HG03378 (cell line): ENCODE data around the gene TCN2.
"Not testable (repeated sequence)": the region's sequence is repeated elsewhere in the genome, so short reads cannot be mapped to it uniquely, and the experiment has no call there.

Experiments
- ATAC-seq: cut with Tn5 transposase; IDR thresholded peaks from one replicate; pipeline ENCODE4 v1.9.1; 2021; ENCODE audit warnings: mild to moderate bottlenecking, moderate library complexity; ENCODE audit not compliant: unreplicated experiment

The TCN2 gene

DNA sequence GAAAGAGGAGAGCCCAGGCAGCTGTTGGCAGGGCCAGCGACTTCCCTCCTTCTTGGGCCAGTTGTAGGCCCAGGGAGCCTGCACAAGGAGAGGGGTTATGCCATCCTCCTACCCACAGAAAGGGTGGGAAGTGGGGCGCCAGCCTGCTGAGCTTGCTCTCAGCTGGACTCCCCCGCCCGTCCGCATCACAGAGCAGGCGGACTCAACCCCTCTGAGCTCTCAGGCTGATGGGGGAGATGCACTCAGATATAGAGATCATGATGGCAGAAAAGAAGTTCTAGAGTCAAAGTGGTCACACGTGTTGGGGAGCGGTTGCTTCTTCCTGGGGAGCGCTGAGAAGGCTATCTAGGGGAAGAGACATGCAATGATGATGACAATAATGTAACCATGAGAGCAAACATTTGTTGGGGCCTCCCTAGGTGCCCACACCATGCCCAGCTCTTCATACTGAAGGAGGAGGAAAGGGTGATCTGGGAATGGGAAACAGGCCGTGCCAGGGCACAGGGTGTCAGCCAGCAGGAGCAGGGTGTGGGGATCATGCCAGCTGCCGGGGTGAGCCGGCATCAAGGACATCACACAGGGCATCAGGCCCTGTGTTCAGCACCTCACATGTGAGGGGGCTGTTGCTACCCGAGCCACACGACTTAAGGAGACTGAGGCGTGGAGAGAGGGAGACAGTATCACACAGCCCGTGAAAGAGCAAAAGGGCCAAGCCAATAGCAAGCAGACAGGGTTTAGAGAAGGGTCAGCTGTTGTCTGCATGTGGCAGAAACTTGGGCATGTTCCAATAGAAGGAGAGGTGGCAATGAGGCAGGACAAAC lies 36.3 kb downstream of the TCN2 start:
- no peak for ATAC-seq

DNA sequence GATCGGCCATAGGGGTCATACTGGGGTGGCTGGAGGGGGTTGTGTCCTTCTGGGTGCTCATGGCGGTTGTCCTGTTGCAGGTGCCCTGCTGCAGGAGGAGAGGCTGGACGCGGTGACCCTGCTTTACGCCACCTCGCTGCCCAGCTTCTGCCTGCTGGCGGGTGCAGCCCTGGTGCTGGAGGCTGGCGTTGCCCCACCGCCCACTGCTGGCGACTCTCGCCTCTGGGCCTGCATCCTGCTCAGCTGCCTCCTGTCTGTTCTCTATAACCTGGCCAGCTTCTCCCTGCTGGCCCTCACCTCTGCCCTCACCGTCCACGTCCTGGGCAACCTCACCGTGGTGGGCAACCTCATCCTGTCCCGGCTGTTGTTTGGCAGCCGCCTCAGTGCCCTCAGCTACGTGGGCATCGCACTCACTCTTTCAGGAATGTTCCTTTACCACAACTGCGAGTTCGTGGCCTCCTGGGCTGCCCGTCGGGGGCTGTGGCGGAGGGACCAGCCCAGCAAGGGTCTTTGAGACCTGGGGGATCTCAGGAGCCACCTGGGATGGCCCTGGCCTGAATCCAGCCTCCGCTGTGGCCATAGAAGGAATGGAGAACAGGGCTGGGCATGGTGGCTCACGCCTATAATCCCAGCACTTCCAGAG lies 39.7 kb downstream of the TCN2 start:
- no peak for ATAC-seq

DNA sequence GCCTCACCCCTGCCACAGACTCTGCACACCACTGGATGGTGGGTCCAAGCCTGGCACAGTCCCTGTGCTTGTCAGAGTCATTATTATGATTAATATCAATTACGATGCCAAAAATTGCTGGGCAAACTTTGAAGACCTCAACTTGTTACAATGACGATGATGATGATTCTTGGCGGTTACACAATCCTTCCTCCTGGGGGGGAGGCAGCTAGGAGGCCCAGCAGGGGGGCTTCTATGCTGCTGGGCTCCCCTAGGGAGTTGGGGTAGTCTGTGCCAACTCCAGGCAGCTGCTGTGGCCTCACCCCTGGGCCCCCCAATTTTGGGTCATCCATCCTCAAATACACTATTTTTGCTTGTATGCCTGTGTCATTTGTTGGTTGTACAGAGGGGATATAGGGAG lies 40.6 kb downstream of the TCN2 start:
- no peak for ATAC-seq

DNA sequence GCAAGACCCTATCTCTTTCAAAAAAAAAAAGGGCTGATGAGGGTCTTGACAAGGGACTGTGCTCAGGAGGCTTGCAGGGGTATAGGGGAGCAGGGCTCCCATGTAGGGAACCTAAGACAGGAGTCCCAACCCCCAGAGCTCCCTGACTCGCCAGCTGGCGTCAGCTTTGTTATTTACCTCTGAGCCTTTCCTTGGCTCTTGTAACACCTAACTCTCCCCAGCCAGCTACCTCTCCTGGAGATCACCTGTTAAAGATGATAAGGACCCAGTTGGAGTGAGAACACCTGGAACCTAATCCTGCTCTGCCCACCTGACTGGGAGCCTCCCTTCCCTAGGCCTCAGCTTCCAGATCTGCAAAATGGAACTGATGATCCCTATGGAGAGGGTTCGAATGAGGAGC lies 41.9 kb downstream of the TCN2 start:
- no peak for ATAC-seq

DNA sequence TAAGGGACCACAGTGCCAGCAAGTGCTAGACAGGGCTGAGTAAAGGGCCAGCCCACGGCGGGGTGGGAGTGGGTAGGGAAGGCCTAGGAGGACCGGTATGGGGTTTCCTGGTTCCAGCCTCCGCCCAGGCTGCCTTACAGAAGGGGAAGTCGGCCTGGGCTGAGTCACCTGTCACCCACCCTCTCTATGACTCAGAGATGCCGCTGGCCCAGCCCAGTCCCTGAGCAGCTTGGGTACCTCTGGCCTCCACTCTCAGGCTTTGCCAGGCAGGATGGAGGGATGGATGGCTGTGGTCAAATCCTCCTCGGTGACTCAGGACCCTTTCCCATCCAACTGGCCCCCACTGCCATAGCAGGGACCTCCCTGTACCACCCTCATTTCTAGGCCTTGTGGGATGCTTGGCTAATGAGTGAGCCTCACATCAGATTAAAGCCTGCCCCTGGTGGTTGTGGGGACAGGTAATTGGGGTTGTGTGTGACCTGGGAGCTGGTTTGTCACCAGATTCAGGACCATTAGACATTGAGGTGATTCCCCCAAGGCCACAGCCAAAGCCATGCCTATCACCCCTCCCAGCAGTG lies 42.5 kb downstream of the TCN2 start:
- ATAC-seq, result peak; percentile 81

DNA sequence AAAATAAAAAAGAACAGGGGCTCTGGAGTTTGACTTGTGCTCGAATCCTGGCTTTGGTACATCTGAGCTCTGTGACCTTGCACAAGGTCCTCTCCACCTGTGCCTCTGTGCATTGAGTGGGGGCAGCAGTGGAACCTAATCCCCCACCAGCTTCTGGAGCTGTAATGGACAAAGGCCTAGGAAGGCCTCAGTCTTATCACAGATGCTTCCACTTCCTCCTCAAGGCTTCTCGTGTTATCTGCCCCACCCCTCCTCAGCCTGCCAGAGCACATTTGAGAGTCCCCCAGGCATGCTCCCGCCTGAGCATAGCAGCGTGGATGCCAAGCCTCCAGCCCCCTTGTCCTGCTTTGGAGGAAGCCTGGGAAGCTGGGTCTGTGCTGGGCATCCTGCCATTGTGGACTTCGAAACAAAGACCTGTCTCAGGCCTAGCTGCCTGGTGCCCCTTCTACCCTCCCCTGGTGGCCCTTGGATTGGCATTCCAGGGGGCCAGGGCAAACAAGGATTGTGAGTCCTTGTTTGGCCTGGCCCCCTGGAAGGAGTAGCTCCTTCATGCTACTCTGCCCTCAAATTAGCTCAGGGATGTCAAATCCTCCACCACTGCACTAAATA lies 43.6 kb downstream of the TCN2 start:
- no peak for ATAC-seq

DNA sequence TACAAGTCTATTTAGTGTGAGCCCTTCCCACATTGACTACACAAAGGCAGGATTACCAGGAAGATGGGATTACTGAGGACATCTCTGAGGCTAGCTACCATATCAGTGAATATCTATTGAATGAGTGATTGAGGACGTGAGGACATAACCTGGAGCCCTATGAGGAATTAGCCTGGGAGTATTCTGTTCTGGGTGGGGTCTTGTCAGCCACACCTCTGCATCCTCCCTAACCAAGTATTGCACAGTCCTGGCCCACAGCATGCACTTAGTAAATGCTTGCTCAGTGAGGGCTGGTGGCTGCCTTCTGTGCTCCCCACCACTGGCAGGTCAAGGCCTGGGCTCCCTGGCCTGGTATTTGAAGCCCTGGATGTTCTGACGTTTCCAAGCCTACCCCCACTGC lies 45.9 kb downstream of the TCN2 start:
- ATAC-seq, result no peak

DNA sequence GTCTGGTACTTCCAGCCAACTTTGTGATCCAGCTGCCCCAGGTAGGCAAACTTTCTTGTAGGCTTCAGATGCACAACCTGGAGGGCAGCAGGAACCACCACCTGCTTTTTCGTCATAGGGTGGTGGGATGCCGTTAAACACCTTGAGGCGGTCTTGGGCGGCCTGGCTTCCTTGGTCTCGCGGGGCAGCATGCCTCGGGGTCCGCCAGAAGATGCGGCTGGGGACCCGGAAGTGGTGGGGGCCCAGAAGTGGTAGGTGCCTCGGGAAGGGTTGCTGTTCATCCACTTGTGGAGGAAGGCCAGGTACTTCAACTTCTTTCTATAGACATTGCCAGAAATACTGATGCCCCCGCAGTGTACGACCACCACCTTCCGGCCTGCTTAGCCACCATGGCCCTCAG lies 47.4 kb downstream of the TCN2 start:
- ATAC-seq, result no peak

DNA sequence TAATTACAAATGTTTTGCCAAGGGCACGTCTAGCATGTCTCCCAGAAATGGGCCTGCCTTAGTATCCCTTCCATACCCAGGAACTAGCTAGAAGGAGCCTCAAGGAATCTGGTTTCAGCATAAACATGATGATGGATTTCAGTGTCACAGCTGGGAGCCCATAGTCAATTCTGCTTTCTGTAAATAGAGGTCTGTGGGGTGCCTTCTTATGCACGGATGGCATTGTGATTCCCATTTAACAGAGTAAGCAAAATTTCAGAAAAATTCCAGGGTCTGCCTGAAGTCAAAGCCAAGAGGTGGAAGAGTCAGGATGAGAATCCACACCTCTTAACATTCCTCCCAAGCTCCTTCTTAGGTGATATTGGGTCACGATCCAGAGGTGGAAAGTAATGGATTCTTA lies 48.6 kb downstream of the TCN2 start:
- no peak for ATAC-seq

DNA sequence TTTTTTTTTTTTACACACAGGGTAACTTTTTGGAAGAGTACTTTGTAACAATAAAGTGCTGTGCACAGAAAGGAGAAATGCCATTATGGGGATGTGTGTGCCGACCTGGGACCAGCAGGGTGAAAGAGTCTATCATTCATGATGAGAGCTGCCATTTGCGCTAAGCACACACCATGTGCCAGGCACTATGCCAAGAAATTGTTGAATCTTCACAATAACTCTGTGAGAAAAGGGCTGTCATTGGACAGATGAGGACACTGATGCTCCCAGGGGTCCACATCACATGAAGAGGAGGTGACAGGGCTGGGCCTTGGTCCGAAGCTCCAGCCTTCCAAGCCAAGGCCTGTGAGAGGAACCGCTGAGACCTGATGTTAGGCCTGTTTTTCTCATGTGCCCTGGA lies 55.1 kb downstream of the TCN2 start:
- no peak for ATAC-seq

DNA sequence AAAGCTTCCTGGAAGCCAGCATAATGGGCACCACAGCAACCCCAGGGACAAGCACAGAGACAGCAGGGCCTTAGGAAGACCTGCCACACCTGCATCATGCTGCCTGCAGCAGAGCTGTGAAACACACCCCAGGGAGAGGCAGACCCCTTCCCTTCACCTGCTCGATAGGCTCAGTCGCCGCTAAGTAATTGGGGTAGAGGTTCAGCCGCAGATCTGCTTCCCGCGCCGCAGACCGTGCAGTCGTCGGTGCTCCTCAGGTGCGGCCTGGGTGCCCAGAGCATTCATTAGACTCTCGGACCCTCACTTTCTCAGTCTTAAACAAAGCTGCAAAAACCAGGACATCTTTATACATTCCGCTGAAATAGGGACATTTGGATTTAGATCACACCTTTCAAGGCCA lies 57.8 kb downstream of the TCN2 start:
- ATAC-seq, result no peak

DNA sequence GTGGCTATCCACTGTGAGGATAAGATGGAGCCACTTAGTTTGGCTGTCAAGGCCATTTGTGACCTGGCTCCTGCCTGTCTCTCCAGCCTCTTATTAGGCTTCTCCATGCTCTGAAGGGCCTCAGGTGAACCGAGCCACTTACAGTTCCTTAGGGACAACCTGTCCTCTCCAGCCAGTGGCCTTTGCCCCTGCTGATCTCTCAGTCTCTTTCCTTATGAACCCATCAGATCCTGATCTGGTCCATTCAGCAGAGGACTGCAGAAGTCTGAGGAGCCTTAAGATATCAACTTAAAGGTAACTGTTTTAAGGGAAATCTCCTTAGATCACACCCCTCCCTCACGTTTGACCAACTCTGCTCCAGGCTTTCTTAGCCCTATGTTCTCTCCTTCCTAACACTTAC lies 58.3 kb downstream of the TCN2 start:
- no peak for ATAC-seq

DNA sequence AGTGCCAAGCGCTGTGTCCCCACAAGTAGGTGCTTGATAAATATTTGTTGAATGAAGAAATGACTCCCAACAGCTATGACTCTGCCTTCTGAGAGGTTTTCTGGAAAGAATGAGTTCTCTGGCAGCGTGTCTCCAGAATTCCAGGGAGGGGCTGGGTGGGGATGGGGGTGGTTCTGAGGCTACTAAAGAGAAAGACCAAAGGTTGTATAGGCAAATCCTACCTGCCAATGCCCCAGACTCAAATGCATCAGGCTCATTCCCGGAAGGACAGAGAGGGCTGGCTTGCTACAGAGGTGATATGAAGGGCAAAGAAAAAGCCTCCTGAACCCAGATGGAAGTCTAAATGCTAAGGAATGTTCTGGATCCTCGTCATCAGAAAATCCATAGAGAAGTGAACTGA lies 58.8 kb downstream of the TCN2 start:
- ATAC-seq, result no peak

DNA sequence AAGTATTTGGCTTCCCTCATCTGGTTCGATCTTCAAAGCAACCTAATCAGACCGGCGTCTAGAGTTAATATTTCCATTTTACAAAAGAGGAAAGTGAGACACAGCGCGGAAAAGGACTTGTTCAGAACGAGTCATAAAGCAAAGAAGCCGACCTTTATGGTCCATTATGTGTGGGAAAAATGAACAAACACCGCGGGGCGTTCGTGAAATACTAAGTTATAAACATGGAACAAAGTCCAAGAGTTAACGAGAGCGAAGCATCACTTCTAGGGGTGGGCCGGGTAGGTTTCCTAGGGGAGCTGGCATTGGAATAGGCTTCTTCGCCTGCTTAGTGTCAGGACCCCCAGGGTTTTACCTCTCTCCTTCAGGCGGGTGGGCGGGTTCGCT lies 60.1 kb downstream of the TCN2 start:
- ATAC-seq, result no peak

DNA sequence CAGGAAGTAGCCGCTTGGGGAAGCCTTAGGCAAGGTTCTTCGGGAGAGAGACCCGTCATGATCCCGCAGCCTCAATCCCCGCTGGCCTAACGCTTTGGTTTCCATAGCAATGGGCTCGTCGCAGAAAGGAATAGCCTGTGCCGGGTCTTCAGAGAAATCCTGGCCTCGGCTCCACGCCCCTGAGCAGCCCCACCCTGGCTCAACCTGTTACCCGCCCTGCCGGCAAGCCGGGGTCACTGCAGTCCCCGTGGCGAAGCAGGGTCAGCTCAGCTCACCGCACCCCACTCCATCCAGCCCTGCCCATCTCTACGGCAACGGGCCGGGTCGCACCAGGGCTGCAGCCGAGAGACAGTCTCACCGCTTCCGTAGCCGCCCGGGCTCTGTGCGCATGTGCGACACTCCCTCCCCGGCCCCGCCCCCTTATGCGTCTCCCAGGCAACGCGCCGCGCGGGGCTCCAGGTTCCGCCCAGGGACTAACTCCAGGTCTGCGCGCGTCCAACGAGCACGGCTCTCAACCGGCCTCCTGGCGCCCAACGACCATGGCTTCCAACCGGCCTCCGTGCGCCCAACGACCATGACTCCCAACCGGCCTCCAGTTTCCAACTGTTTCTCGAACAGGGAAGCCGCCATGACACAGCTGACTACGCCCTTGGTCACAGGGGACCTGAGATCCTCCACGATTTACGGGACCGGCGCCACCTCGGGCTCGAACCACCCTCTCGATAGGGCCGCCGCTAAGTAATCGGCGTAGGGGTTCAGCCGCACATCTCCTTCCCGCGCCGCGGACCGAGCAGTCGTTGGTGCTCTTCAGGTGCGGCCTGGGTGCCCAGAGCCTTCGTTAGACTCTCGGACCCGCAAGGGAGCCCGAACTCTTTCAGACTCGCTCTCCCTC lies 60.8 kb downstream of the TCN2 start, which contains the start of gene DUSP18:
TSS of gene DUSP18 (minus strand) at position 382 of the 892 bp plus-strand sequence. CDS start 3,872 bp downstream, outside the sequence.
- peak; percentile 83 for ATAC-seq

DNA sequence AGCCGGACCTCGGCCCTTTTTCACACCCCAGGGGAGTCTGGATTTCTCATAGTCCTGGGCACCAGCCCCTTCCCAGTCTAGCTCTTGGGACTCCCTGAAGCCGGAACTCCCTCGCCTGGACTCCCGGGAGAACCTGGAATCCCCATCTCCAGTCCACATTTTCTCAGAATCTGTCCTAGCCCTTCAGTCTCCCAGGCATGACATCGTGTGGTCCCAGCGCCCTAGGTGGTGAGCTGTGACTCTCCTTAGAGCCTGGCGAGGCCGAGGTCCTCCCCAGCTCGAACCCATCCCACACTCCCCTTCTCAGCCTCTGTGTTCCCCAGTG lies 61.4 kb downstream of the TCN2 start:
- ATAC-seq, result no peak

DNA sequence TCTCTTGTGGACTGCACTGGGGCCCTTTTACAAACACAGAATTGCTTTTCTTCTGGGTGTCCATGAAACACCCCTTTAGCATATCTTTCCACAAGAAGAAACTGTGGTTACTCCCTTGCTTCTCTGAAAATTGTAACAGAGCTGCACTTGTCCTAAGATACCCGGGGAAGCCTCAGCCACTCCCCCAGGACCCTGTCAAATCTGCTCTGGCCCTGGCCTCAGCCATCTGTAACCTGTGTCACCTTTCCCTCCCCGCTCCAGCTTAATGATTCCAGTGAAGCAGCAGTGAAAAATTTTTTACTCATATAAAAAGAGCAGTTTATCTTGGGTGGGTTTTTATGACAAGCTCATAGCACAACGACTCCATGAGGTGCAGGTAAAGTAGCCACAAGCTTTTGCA lies 64.1 kb downstream of the TCN2 start:
- ATAC-seq, result no peak

DNA sequence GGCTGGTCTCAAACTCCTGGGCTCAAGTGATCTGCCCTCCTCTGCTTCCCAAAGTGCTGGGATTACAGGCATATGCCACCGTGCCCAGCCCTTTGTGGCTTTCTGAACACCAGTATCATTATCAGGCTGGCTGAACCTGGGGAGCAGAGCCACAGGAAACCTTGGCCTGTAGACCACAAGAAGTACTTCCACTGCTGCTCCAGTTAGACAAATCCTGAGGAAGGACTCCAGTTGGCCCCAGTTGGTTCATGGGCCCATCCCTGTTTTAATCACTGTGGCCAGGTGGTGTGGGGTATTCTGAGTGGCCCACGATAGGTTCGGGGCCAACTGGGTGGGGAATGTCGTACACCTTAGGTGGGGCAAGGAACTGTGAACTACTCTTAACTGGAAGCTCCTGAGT lies 66.2 kb downstream of the TCN2 start:
- ATAC-seq, result no peak

DNA sequence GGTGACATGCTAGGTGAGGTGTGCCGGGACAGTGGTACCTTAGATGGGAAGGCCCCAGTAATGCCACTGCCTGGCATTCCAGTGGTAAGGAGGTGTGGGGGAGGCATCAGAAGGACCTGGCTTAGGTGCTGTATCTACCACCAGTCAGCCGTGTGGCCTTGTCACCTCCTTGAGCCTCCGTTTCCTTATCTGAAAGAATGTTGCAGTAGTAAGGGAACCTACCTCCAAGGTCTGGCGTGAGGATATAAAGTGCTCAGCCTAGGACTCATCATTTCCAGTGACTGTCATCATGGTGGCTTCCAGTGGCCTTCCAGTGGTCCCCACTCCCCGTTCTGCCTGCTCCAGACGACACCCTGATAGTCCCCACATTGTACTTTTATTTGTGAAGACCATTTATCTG lies 67.5 kb downstream of the TCN2 start:
- ATAC-seq, result no peak

DNA sequence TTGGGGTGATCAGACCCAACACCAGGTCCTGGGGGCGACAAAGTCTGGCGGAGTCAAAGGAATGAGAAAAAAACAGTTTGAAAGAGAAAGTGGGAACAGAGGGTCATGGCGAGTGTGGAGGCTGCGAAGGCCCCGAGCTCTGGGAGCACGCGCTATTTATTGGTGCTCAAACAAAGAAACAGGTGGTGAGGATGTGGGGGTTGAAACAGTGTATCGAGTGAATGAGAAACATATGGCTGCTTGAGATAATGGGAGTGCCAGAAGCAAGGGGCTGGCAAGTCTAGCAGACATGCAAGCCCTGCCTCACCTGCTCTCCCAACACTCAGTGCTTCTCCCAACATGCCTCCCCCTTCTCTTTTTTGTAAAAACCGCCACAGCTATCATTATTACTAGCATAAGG lies 68.5 kb downstream of the TCN2 start:
- no peak for ATAC-seq

DNA sequence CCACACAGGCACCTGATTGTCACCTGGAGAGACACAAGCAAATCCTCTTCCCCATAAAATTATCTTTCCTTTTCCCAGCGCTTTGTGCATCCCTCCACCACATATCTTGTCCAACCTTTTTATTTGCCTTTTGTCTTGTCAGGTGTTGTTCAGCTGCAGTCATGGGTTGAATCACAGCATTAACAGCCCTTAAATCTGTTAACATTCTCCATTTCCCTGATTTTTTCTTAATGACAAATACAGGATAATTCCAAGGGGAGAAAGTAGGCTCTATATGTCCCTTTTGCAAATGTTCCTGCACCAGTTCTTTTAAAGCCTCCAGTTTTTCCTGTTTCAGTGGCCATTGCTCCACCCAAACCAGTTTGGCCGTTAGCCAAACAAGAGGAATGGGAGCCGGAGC lies 69.6 kb downstream of the TCN2 start:
- not testable (repeated sequence) for ATAC-seq
